GM10248 (cell line): ENCODE data around the gene SPIRE1.
"Not testable (repeated sequence)": the region's sequence is repeated elsewhere in the genome, so short reads cannot be mapped to it uniquely, and the experiment has no call there.

Experiments
- CTCF ChIA-PET: fragments of 300-600 bp; sonication (Branson Sonifier 250); formaldehyde crosslinking; extraction: SDS; loops from one replicate; lab custom pipeline; 2021; ENCODE audit warnings: antibody characterized with exemption; lab: Yijun Ruan, JAX
- POLR2A ChIA-PET: fragments of 350-650 bp; sonication (Branson Sonifier 250); formaldehyde crosslinking; extraction: SDS; loops from one replicate; lab custom pipeline; 2020; ENCODE audit warnings: antibody characterized with exemption; lab: Yijun Ruan, JAX
- DNase-seq: peaks from one replicate; pipeline ENCODE4 v3.0.0; 2012; ENCODE audit errors: extremely low spot score
- TF ChIP-seq, protein P1 (sequence below): IDR thresholded peaks from 2 replicates; pipeline ENCODE4 v1.5.1; 2012; ENCODE audit warnings: mild to moderate bottlenecking, low read depth; ENCODE audit errors: extremely low read depth, missing control alignments, control extremely low read depth

SPIRE1 gene

DNA sequence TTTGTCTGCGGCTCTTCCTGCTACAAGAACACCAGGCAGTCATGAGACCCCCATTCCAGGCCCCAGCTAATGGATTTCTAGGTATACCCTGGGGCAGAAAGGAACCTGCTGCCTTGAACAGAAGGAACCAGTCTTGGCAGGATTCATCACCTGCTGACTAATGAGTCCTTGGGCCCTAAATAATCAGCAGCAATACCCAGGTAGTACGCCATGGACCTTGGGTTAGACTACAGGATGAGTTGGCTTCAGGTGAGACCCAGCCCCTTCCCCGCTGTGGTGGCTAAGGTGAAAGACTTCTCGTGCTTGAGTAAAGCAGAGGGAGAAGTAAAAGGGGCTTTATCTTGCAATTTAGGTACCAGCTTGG is 105.0 kb downstream of the SPIRE1 start:
- ChIA-PET CTCF (no interaction called here), POLR2A (no interaction called here)
- DNase-seq = no peak
- TF ChIP-seq, protein P1, sequence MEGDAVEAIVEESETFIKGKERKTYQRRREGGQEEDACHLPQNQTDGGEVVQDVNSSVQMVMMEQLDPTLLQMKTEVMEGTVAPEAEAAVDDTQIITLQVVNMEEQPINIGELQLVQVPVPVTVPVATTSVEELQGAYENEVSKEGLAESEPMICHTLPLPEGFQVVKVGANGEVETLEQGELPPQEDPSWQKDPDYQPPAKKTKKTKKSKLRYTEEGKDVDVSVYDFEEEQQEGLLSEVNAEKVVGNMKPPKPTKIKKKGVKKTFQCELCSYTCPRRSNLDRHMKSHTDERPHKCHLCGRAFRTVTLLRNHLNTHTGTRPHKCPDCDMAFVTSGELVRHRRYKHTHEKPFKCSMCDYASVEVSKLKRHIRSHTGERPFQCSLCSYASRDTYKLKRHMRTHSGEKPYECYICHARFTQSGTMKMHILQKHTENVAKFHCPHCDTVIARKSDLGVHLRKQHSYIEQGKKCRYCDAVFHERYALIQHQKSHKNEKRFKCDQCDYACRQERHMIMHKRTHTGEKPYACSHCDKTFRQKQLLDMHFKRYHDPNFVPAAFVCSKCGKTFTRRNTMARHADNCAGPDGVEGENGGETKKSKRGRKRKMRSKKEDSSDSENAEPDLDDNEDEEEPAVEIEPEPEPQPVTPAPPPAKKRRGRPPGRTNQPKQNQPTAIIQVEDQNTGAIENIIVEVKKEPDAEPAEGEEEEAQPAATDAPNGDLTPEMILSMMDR = no peak

DNA sequence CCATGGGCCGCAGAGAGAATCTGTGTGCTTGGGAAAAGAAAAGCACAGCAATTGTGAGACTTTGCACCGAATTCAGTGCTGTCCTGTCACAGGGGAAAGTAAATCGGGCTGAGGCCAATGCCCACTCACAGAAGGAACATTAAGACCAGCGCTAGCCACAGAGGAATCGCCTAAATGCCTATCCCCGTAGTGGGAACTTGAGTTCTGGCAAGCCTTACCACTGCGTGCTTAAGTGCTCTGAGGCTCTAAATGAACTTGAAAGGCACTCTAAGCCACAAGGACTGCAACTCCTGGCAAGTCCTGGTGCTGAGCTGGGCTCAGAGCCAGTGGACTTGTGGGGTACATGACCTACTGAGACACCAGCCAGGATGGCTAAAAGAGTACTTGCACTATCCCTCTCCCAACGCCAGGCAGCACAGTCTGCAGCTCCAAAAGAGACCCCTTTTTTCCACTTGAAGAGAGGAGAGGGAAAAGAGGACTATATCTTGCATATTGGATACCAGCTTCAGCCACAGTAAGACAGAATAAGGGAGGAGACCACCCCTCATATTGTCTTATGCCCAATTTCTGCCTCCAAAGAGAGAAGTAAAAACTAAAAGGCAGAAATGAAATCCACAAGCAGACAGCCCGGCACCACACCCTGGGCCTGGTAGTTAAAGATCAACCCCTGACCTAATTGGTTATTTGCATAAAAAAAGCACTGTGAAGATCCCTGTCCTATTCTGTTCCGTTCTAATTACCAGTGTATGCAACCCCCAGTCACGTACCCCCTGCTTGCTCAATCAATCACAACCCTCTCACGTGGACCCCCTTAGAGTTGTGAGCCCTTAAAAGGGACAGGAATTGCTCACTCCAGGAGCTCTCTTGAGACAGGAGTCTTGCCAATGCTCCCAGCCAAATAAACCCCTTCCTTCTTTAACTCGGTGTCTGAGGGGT is 105.7 kb downstream of the SPIRE1 start:
- CTCF ChIA-PET, POLR2A ChIA-PET, DNase-seq: not testable (repeated sequence)

DNA sequence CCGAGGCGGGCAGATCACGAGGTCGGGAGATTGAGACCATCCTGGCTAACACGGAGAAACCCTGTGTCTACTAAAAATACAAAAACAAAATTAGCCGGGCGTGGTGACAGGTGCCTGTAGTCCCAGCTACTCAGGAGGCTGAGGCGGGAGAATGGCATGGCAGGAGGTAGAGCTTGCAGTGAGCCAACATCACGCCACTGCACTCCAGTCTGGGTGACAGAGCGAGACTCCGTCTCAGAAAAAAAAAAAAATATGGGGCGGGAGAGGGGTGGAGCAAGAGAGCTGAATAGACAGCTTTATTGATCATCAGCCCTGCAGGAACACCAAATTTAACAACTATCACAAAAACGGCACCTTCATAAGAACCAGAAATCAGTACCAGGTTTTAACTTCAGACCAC is 106.4 kb downstream of the SPIRE1 start:
- CTCF ChIA-PET, POLR2A ChIA-PET, DNase-seq: not testable (repeated sequence)

DNA sequence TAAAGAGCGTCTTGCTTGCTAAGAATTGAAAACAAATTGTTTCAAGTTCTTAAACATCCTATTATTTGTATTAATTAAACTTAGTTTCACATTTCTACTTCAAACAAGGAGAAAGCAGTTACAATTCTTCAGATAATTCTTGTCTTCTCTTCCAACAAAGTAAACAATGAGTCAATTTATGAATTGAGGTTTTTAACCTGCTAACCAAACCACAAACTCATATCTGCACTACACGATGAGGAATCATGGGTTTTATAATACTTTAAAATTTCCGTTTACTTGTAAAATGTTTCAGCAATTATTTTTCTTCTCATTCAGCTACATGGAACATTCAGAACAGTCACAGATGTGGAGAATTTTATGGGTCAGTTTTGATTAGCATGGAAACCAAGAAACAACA is 114.2 kb downstream of the SPIRE1 start:
- POLR2A ChIA-PET = no interaction called here
- TF ChIP-seq, protein P1 = no peak
- CTCF ChIA-PET = interaction anchor here (1.3 kb wide), 1 partner anchor 391 kb away, joined by 3 read pairs; no protein-coding TSS in a partner anchor
- no peak for DNase-seq

DNA sequence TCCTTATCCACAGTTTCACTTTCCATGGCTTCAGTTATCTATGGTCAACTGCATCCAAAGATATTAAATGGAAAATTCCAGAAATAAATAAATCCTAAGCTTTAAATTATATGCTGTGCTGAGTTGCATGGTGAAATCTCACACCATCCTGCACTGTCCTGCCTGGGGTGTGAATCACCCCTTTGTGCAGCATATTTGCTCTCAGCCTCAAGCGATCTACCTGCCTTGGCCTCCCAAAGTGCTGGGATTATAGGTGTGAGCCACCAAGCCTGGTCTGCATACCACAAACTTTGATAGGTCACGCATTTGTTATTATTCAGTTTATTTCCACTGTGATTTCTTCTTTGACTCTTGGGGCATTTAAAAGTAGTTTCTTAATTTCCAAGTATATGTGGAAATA is 117.2 kb downstream of the SPIRE1 start:
- no peak for DNase-seq
- TF ChIP-seq, protein P1 = no peak
- ChIA-PET POLR2A (no interaction called here), CTCF (no interaction called here)

DNA sequence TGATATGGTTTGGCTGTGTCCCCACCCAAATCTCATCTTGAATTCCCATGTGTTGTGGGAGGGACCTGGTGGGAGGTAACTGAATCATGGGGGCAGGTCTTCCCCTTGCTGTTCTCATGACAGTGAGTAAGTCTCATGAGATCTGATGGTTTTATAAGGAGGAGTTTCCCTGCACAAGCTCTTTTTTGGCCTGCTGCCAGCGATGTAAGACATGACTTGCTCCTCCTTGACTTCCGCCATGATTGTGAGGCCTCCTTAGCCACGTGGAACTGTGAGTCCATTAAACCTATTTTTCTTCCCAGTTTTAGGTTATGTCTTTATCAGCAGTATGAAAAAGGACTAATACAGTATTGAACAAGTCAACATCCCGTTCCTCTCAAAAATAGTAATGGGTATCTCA is 118.7 kb downstream of the SPIRE1 start:
- CTCF ChIA-PET = interaction anchor here (1.0 kb wide), 1 partner anchor 25 kb away, joined by 3 read pairs; no protein-coding TSS in a partner anchor
- POLR2A ChIA-PET, DNase-seq: not testable (repeated sequence)

DNA sequence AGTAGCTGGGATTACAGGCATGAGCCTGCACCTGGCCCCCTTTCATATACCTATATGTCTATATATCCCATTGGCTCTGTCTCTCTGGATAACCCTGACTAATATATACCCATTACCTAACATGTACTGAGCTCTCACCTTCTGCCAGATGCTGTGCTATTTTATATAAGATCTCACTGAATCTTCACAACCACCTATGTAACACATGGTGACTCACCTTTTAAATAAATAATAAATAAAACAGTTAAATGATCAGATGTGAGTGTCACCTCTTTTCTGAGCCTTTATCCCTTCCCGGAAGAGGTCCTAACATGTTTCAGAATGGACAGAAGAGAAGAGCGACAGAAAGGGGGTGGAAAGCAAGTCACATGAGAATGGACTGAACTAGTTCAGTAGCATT is 123.1 kb downstream of the SPIRE1 start:
- TF ChIP-seq, protein P1 = no peak
- CTCF ChIA-PET = interaction anchor here (0.8 to 1.3 kb wide), 2 partner anchors 12 to 108 kb away, joined by 3 read pairs; no protein-coding TSS in a partner anchor
- POLR2A ChIA-PET = no interaction called here
- no peak for DNase-seq

DNA sequence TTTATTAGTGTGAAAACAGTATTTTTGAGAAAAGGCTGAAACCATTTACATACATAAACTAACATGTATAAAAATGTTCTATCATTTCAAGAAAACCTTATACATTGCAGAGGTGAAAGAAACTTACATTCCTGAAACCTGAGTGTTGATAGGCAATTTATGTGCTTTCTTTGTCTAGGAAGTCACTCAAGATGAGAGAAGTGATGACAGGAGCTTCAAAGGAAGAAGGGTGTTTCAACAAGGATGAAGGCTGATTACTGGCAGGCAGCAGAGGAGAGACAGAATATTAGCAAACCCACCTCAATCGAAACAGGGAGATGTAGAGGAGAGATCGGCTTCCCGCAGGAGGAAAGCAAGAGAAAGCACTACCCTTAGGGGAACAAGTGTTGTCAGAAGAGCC is 125.2 kb downstream of the SPIRE1 start:
- no peak for DNase-seq
- ChIA-PET CTCF (no interaction called here), POLR2A (no interaction called here)
- TF ChIP-seq, protein P1 = no peak
